HuH-7.5 (cell line): ENCODE measurements around the gene RANBP1.
A peak's percentile ranks its signal among the peaks of the same experiment; 100 is the strongest.

ENCODE experiments used
- DNase-seq: peaks from one replicate; pipeline ENCODE4 v3.0.0; 2011; ENCODE audit warnings: low spot score

Gene RANBP1

DNA sequence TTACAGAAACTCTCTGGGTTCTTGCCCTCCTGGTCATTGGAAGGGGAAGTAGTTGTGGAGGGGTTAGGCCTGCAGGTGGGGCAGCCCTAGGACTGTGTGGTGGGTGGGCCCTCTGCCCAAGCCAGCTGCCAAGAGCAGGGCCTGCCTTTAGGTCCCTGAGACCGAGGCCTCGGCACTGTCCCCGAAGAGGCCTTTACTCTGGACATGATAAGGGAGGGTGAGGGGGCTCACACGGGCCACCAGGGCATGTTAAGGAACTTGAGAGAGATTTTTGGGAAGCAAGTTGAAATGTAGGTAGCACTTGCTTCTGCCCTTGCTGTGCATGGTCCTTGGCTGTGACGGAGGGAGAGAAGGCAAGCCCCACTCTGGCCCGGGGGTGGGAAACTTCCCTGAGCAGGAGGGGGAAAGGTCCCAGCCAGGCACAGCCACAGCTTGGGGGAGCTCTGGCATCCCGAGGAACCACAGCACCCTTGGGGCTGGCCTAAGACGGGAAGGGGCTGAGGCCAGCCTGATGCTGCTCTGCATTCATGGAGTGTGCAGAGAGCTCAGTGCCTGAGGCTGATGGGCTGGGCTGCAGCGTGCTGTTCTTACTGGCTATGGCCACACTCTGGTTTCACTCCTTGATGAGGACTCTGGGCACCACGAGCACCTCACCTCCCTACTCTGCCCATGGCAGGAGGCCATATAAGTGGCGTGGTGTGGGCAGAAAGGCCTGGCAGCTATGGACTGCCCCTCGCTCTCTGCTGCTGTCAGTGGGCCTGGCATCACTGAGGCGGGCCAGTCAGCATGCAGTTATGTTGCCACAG, 7.8 kb upstream of the RANBP1 start:
- DNase-seq: no peak

DNA sequence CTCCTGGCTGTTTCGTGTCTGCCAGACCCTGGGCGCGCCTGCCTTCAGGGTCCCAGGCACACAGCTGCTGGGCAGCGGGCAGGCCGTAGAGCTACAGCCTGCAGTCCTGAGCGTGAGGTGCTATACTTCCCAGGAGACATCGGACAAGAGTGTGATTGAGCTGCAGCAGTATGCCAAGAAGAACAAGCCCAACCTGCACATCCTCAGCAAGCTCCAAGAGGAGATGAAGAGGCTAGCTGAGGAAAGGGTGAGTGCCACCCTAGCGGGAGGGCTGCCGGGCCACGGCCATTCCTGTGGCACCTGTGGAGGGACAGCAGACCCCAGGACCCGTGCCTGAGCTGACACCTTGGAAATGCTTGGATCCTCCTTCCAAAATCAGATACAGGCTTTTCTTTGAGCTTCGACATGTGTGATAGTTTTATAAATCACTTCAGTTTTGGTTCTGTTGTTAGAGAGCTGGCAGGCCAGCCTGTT, 7.1 kb upstream of the RANBP1 start:
- no peak for DNase-seq

DNA sequence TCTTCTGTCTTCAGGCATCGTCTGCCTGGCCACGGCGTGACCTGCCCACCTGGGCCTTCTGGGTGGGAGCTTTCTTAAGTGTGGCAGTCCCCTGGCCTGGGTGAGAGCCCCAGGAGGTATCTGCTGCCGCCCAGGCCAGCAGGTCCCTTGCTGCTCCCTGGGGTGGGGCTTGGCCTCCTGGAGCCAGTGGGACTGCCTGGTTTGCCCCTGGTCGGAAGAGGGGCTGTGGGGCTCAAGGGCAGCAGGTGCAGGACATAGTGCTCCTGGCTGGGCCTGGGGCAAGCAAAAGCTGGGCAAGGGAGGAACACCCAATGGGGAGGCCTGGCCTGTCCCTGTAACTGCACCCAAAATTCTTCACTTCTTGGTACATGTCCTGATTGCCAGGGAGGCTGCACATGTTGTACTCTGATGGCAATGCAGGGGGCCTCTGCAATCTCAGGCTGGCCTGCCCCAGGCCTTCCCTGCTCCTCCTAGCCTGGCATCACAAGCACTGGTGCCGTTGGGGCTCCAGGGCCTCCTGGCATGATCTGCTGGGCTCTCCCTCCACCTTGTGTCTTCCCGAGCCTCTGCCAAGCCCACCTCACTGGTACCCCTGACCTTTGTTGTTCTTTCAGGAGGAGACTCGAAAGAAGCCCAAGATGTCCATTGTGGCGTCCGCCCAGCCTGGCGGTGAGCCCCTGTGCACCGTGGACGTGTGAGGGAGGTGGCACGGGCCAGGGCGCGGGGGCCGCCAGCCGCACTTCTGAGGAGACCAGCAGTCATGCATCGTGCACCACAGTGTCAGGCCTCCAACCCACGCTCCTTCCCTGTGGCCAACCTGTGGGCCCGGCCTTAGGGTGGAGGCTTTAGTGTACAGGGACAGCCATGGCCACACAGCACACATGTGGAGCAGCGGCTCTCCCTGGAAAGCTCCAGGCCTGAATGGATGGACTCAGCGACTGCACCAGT, 6.2 kb upstream of the RANBP1 start:
- no peak for DNase-seq

DNA sequence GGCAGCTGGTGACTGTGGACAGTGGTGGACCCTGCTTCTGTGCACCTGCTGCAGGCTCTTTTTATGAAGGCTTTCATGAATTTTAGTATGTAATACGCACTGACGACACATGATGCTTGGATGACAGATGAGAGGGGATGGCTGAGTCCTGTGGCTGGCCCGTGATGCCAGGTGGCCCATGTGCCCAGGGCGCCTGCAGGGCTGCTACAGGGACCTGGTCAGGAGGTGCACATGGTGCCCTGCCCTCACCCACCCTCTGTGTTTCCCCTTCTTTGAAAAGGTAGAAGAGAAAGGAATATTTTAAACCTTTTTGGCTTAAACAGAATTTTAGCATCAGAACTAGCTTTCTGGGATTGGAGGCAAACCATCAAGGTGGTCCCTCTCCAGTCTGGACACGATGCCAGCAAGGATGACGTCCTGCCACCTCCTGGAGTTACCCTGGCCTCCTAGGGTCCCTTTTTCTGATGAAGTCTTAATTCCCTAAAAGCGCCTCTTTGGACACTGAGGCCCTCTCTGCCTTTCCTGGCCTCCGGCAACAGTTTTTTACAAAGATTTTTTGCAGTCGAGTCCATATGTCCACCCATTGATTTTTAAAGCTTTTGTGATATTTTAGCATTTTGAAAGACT, 5.4 kb upstream of the RANBP1 start:
- DNase-seq: no peak

DNA sequence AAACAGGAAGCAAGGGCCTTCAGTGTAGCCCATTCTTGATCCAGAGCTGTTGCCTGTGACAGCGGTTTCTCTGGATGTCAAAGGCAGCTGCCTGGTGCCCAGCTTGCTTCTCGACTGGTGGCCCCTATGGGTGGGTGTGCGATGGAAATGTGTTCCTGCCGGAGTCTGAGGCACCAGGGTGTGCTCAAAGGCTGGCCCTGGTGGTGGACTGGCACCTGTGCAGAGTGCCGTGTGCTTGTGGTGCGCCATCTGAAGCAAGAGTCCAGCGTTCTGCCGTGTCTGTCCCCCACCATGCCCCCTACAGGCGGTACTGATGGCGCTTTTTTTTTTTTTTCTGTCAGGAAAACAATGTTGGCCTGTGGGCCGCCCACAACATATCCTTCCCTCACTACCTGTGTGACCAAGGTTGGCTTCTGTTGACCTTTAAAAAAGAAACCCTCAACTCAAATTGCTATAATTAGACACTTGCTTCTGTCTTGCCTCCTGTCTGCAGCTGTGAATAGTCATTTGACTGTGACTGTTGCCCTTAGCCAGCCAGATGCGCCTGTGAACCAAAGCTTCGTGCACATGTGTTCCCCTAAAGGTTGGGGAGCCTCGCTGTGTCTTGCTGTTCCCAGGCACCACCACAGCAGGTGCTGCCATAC, 4.7 kb upstream of the RANBP1 start:
- peak; percentile 70 for DNase-seq

DNA sequence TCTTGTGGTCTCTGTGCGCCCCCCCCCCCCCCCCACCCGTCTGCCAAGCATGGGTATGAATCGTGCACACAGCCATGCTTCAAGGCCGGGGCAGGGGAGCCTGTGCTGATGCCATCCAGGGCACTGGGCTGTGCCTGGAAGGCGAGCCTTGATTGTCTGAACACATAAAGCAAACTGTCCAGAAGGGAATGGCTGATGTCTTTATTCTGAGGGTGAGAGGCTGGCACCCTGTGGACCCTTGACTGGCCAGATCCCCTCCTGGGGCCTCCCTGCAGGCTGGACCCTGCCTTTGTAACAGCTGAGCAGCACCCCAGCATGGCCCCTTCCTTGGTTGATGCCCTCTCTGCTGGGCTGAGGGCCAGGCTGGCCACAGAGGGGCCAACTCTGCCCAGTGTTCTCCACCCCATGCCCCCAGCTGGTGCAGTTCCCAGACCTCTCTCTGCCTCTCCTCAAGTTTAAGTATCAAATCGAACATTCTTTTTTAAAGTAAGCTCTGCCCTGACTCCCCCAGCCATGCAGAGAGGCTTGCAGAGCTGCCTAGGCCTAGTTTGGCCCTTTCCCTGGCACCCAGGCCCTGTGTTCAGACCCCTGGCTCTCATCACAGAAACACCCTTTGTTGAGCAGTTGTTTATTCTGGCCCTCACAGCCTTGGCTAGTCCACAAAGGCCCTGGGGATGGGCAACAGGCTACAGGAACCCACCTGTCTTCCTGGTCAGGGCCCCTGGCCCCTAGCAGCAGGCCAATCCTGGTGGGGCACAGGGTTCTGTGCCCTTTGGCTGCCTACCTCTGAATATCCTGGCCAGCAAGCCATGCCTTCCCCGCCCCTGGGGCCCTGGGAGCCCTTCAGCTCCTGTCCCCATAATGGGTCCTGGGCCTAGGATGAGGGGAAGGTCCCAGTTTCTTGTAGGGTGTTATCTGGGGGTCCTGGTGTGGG, 3.9 kb upstream of the RANBP1 start:
- DNase-seq: no peak

DNA sequence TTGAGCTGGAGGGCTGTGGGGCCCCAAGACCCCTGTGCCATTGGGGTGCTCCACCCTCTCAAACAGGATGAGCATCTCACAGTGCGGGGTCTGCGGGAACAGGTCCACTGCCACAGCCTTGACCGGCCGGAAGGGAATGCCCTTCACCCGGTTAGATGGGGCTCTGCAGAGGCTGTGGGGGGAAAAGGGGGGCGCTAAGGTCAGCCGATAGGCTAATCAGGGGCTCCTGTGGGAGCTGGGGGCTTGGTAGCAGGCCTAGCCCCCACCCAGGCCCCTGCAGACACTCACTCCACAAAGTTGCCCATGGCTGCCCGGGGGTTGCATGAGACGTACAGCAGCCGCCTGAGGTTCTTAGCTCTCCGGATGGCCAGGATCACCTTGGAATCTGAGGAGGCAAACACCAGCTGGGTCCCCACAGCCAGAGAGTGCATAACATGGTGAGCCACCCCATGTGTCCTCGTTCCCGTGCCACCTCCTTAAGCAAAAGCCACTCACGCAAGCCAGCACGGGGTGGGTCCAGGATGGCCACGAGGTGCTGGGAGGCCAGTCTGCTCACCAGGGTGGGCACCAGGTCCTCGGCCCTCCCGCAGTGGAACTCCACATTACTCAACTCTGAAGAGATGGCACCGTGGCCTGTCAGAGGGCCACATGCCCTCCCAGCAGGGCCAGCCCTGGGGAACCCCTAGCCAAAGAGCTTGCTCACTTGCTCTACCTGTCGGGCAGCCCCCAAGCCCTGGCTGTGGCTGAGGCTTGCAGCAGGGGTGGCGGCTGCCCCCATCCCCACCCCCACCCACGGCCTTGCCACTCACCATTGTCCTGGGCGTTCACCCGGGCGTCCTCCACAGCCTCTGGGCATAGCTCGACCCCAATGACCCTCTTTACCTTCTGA, 3.0 kb upstream of the RANBP1 start:
- no peak for DNase-seq

DNA sequence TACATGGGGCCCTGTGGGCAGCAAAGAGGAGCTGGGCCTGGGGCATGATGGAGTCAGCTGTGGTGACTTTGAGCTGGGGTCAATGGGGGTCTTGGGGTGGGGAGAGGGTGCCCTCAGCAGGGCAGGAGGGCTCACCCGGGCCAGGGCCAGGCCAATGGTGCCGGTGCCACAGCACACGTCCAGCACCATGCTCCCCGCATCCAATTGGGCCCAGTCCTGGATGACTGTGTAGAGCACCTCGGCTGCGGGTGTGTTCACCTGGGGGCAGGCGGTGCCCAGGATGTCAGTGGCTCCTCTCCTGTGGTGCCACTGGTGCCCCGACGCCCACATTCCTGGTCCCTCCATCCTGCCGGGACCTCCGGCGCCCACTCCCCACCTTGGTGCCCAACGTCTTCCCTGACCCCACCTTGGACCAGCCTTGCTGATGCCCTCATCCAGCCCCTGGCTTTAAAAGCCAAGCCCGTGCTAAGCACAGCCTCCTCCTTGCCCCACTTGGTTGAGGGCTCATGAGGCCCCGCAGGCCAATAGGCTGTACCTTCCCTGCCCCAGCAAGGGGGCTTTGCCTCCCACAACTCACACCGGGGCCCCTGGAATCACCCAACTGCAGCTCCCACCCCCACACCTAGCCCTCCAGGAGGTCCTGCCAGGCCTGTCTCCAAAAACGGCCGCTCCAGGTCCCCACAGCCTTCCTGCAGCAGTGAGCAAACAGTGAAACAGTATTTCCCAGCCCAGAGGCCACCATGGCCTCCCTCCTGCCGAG, 2.2 kb upstream of the RANBP1 start:
- DNase-seq: no peak

DNA sequence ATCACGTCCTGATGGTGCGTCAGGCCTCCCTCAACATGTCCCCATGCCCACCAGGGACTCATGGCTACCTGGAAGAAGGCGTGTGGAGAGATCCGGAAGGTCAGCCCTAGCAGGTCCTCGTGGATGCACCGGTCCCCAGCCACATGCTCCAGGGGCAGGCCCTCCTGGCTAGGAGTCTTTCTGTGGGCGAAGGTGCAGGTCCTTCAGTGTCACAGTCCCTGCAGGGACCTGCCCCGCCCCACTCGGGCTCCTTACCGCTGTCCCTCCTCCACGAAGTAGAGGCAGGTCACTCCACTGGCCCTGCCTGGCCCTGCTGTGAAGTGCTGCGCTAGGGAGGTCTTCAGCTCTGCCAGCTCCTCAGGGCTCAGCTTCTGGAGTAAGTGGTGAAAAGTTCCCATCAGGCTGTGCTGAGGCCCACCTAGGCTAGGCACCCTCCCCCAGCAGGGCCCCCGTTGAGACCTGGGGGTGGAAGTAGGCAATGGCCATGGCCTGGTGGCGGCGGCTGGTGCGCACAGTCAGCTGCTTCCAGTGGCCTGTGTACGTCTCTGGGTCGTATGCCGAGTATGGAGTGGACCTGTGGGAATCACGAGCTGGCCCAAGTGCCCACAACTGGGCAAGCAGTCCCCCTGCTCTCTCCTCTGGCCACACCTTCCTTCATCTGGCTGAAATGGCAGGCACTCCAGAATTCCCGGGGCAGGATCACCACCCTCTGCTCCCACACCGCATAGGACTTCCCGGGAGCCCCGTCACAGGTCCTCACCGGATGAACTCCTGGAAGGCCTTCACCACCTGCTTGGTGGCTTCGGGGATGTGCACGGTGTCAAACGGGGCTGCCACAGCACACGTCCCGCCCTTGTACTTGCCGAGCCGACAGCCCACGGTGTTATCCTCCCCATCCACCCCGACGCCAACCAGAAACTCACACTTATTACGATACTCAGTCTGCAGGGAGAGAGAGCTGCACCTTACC, 1.1 kb upstream of the RANBP1 start:
- DNase-seq: no peak

DNA sequence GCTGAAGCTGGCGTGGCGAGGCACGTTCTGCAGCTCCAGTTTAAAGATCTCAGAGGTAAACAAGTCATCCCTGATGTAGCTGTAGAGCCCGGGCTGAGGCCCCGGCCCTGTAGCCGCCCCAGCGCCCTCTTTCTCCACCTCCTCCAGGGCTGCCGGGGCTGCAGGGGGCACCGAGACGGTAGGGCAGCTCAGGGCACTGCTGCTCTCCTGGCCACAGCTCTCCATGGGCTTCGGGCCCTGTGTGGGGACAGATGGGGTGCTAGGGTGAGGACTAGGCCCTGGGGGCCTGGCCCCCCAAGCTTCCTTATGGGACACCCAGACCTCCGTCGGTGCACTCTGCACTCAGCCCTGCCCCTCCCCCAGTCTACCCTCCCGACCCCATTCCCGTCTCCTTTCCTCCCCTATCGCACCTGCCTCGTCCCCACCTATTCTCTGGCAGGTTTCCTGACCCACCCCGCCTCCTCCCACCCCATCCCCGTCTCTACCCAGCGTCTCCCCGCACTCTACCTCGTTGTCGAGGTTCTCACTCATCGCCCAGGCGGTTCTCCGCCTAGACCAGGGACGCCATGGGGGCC, 559 bp downstream of the RANBP1 start:
- DNase-seq: no peak

DNA sequence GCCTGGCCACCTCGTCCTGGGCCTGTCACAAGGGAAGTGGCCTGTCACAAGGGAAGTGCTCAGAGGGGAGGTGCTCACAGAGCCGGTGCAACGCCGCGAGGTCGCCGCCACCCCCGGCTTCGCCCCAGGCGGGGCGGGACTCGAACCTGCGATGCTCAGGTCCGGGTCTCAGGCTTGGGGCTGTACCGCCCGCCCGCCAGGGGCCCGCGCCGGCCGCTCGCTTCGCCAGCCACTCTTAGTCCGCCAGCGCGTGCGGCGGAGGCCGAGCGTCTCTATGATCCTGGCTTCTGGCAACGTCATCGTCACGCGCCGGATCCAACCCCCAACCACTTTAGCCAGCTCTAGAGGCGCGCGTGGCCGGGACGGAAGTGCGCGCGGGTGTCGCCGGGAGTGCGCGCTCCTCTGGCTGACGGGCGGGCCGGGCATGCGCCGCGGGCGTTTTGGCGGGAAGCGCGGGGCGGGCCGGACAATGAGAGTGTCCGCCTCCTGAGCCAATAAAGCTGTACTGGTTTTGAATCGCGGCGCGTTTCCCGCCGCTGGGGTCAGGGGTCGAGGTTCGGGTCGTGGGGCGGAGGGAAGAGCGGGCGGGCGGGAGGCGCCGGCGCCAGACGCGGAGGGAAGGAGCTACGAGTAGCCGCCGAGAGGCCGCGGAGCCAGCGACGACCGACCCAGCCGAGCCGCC, 1.2 kb downstream of the RANBP1 start, which contains the start of gene TRMT2A:
Gene TRMT2A, minus strand, starts transcription at position 276 of the 682 bp plus-strand sequence. CDS start 320 bp downstream, outside the sequence.
- DNase-seq: peak; percentile 99

DNA sequence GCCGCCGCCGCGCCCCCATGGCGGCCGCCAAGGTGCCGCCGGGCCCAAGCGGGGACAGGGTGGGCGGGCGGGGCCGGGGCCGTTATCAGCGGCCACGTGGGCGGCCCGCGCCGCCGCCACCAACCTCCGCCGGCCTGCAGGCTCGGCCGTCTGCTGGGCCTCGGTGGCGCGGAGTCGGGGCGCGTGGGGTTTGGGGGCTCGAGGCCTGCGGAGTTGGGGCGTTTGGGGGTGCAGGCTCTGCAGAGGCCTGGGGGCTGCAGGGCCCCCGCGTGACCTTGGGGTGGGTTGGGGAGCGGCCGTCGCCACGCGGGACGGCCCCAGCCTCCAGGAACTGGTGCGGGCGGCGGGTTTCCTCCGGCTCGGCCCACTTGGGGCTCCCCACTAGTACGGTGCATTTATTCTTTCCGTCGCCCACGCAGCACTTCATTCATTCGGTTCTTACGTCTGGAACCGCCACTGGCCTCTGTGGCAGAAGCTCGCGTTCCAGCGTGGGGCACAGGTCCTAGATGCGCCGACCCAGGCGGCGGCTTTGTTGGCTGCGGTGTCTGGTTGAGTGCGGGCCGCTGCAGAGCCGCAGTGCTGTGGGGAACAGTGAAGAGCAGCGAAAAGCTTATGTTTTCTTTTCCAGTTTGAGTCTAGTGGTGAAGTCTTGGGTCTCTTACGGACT, 1.9 kb downstream of the RANBP1 start:
- DNase-seq: peak; percentile 57

DNA sequence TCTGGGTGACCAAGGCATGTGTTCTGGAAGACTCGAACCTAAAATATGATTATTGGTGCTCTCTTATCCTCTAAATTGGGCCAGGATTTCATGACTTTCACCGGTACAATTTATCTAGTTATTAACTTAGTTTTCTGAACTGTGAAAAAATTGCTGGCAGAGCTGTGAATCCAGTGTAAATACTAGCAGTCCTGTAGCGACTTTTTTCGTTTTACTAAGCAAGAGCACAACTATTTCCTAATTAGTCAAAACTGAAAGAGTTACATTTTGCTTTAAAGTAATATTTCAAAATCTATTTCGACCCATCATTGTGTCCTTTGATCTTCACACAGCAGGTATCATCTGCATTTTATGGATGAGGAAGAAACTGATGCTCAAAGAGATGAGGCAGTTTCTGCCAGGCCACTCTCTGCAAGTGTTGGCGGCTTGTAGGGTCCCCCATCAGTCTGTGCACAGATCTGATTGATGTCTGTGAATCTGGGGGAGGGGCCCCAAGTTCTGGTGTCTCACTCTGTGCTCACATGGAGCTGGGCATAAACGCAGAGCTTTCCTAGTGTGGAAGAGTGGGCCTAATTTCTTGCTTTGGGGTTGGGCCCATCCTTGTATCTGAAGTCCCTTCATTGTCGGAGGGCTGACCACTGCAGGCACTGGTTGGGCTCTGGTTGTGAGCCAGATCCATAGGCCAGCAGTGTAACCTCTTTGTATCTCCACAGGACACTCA, 2.6 kb downstream of the RANBP1 start:
- DNase-seq: no peak

DNA sequence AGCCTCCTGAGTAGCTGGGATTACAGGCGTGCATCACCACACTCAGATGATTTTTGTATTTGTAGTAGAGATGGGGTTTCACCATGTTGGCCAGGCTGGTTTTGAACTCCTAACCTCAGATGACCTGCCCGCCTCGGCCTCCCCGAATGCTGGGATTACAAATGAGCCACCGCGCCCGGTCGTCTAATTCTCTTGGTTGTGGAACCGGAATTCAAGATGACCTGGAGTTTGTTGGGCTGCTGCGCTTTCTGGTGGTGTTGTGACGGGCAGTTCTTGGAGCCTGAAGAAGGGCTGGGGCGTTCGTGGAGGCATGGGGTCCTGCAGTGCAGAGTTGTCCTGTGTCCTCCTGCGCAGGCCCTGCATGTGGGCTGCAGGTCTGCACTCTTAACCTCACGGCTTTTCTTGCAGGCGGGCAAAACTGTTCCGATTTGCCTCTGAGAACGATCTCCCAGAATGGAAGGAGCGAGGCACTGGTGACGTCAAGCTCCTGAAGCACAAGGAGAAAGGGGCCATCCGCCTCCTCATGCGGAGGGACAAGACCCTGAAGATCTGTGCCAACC, 6.0 kb downstream of the RANBP1 start:
- no peak for DNase-seq
